ENCODE results near the gene ABCA7. TPM values are rescaled to one million over a fixed set of nuclear protein-coding genes. Genes with fewer than 3 reads are reported as not detected.

ABCA7 gene
- total RNA-seq, 1 donor from 2014 or later = 16.3 TPM

- H3K4me3 Mint-ChIP-seq = no peak overlapping the region
- H3K9me3 Mint-ChIP-seq = no peaks in the 10 kb centered on the region
- H3K36me3 Mint-ChIP-seq (ENCODE audit: low read depth) = no peaks in the 10 kb centered on the region
- no peak overlapping the region for H3K27ac Mint-ChIP-seq (ENCODE audit: unreplicated experiment)
- no peaks in the 10 kb centered on the region for H3K4me1 Mint-ChIP-seq
- no peak for DNase-seq (ENCODE audit: low read depth, low spot score)
- TF ChIP-seq CTCF (conservative IDR thresholded peaks at IDR 0.05) = no peak
- peaks cover 32% of the 10 kb centered on the region for H3K27me3 Mint-ChIP-seq (ENCODE audit: low read depth)
Measured at GRCh38 chr19:1063030-1063908, 23.4 kb downstream of the ABCA7 start.

GRCh38 chr19:1063909-1064660, 24.2 kb downstream of the ABCA7 start:
- H3K4me1 Mint-ChIP-seq = peaks cover 4% of the 10 kb centered on the region
- no peak for DNase-seq (ENCODE audit: low read depth, low spot score)
- TF ChIP-seq CTCF (conservative IDR thresholded peaks at IDR 0.05) = no peak
- peaks cover 39% of the 10 kb centered on the region for H3K27me3 Mint-ChIP-seq (ENCODE audit: low read depth)
- H3K27ac Mint-ChIP-seq (ENCODE audit: unreplicated experiment) = no peak overlapping the region
- no peaks in the 10 kb centered on the region for H3K36me3 Mint-ChIP-seq (ENCODE audit: low read depth)
- H3K9me3 Mint-ChIP-seq = no peaks in the 10 kb centered on the region
- no peak overlapping the region for H3K4me3 Mint-ChIP-seq

GRCh38 chr19:1064661-1065605, 25.0 kb downstream of the ABCA7 start:
- peak; percentile 72 for DNase-seq (ENCODE audit: low read depth, low spot score)
- peak; percentile 81 for TF ChIP-seq CTCF (conservative IDR thresholded peaks at IDR 0.05)
- H3K4me3 Mint-ChIP-seq = peak overlapping the region; percentile 27
- no peaks in the 10 kb centered on the region for H3K9me3 Mint-ChIP-seq
- H3K27me3 Mint-ChIP-seq (ENCODE audit: low read depth) = peaks cover 48% of the 10 kb centered on the region
- H3K4me1 Mint-ChIP-seq = peaks cover 4% of the 10 kb centered on the region
- H3K36me3 Mint-ChIP-seq (ENCODE audit: low read depth) = no peaks in the 10 kb centered on the region
- no peak overlapping the region for H3K27ac Mint-ChIP-seq (ENCODE audit: unreplicated experiment)

GRCh38 chr19:1065606-1066109, 25.8 kb downstream of the ABCA7 start:
- peaks cover 55% of the 10 kb centered on the region for H3K27me3 Mint-ChIP-seq (ENCODE audit: low read depth)
- peak overlapping the region; percentile 27 for H3K4me3 Mint-ChIP-seq
- no peaks in the 10 kb centered on the region for H3K9me3 Mint-ChIP-seq
- H3K27ac Mint-ChIP-seq (ENCODE audit: unreplicated experiment) = no peak overlapping the region
- no peaks in the 10 kb centered on the region for H3K36me3 Mint-ChIP-seq (ENCODE audit: low read depth)
- no peak for DNase-seq (ENCODE audit: low read depth, low spot score)
- TF ChIP-seq CTCF (conservative IDR thresholded peaks at IDR 0.05) = no peak
- H3K4me1 Mint-ChIP-seq = peaks cover 4% of the 10 kb centered on the region

GRCh38 chr19:1066251-1066747, 26.4 kb downstream of the ABCA7 start:
- H3K9me3 Mint-ChIP-seq = no peaks in the 10 kb centered on the region
- peaks cover 4% of the 10 kb centered on the region for H3K4me1 Mint-ChIP-seq
- no peak overlapping the region for H3K4me3 Mint-ChIP-seq
- DNase-seq (ENCODE audit: low read depth, low spot score) = no peak
- TF ChIP-seq CTCF (conservative IDR thresholded peaks at IDR 0.05) = no peak
- H3K27me3 Mint-ChIP-seq (ENCODE audit: low read depth) = peaks cover 58% of the 10 kb centered on the region
- H3K27ac Mint-ChIP-seq (ENCODE audit: unreplicated experiment) = no peak overlapping the region
- H3K36me3 Mint-ChIP-seq (ENCODE audit: low read depth) = no peaks in the 10 kb centered on the region

All from neural crest cell (in vitro differentiated cells).